Fibroblast of gingiva (primary cell): ENCODE data around the gene STX16.

Experiments used
- DNase-seq: peaks from one replicate; pipeline ENCODE4 v3.0.0-alpha.2; 2011; ENCODE audit warnings: low read depth

The STX16 gene

DNA sequence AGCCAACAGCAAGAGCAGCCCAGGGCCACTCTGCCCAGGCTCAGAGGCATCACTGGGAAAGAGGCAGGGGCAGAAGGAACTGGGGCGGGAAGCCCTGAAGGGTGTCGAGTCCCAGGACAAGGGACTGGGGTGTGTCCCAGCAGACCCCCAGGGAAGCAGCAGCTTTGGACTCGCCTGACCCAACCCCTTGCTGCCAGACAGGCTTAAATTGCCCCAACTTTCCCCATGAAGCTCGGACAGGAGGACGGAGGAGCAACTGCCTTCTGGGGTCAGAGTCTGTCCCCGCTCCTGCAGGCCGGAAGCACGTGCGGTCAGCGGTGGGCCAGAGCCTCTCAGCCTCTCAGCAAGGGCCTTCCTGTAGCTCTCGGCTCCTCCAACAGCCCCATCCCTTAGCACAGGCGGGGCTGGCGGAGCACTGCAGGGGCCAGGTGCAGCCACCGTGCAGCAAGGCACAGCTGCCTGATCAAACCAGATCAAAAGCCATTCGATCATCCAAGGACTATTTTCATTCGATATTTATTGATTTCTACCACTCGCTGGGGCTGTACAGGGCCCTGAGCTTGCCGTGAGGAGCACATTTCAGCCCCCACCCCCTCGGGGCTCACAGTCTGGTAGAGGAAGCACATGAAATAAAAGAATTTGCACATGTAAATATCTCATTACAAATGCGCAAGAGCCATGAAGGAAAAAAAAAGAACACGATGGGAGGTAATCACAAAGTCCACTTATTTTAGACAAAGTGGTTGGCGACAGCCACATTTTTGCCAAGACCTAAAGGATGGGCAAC is 31.8 kb upstream of the STX16 start:
- no peak for DNase-seq

DNA sequence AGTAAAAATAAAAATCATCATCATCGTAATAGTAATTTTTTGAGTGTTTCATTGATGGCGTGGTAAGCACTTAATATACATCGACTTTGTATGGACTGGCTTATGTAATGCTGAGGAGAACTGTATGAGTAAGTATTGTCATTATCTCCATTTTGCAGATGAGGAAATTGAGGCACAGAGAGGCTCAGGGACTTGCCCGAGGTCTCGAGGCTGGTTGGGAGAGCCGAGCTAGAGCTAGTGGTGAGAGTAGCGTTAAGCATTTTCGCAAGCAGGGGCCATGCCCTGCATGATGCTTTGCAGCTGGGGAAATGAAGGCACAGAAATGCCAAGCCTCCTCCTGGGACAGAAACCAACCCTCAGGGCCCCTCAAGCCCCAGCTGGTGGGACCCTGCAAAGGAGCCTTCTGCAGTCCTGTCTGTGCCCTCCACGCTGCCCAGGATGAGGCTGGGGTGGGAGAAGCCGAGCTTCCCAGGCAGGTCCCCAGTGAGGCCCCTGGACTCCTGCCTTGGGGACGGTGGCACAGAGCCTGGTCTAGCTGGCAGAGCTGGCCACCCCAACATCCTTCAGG is 31.1 kb upstream of the STX16 start:
- no peak for DNase-seq

DNA sequence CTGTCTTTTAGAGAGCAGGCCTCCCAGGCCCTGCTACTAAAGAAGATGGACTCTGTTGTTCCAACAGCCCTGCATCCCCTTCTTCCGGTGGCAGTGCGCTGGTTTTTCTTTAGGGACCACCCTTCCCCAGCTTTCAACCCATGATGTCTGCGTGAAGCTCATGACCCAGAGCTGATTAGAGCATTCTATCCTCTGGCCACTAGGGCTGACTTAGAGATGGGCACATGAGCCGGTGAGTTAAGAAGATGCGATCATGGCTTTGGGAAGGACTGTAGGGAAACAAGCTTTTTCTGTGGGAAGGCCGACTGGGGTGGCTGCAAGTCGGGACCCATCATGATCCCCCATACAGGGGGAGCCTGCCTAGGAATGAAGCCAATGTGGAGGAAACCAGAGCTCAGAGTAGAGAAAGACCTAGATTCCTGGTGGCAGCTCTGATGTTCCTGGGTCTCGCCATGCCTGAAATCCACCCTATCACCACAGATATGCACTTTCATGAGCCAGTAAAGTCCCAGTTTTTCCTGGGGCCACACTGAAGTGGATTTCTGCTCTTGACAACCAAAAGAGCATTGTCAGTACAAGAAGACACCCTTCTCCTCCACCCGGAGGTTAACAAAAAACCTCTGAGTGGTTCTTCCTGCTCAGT is 29.1 kb upstream of the STX16 start:
- DNase-seq, result no peak

DNA sequence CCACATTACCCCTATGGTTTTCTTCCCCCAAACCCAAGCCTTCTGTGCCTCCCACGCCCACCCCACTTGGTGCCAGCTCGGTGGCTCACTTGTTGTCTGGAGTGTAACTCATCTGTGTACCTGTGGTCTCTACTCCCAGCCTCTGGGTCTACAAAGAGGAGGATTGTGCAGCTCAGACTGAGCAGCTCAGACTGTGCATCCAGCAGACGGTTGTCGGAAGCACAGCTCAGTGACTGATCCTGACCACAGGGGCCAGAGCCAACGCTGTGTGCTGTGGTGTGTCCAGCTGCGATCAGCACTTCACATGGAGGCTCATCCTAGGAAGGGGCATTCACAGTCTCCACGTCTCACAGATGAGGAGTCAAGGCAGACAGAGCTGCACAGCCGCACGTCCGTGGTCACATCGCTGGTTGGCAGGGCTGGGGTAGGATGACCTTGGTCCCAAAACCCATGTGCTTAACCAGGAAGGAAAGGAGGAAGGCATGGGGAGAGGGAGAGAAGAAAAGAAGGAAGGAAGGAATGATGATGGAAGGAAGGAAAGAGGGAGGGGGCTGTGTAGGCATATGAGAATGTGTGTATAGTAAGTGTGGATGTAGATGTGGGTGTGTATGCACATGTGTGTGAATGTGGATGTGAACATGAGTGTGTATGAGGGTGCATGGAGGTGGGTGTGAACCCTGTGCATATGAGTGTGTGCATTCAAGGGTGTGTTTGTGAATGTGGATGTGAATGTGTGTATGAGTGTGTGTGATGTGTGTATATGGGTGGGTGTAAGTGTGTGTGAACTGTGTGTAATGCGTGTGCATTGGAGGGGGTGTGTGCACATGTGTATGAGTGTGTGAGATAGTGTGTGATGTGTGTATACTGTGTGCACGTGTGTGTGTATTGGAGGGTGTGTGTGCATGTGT is 28.2 kb upstream of the STX16 start:
- DNase-seq, result no peak

DNA sequence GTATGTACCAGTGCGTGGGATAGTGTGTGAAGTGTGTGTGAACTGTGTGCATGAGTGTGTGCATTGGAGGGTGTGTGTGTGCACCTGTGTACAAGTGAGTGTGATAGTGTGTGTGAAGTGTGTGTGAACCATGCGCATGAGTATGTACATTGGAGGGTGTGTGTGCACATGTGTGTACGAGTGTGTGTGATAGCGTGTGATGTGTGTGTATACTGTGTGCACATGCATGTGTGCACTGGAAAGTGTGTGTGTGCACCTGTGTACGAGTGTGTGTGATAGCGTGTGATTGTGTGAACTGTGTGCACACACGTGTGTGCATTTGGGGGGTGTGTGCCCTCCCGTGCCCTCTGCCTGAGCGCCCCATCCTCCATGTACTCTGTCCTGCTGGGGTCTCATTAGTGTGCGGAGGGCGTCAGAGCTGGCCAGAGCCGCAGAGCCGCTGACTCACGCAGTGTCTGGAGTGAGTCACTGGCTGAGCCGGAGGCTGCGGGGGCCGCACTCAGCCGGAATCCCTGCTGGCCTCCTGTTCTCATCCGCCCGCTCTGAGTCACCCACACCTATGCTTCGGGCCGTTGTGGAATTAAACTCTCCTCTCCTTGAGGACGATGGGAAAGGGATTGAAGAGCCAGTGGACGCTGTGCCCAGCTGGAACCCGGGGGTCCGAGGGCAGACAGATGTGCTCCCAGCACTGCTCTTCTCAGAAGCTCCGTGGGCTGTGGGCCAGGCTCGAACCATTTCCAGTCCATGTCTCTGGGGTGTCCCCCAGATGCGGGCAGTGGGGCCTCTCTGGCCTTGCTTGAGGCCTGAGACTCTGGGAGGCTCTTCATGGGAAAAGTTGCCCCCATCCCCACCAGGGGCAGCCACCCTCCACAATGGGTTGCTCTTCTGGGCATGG is 27.3 kb upstream of the STX16 start:
- DNase-seq, result peak; percentile 69

DNA sequence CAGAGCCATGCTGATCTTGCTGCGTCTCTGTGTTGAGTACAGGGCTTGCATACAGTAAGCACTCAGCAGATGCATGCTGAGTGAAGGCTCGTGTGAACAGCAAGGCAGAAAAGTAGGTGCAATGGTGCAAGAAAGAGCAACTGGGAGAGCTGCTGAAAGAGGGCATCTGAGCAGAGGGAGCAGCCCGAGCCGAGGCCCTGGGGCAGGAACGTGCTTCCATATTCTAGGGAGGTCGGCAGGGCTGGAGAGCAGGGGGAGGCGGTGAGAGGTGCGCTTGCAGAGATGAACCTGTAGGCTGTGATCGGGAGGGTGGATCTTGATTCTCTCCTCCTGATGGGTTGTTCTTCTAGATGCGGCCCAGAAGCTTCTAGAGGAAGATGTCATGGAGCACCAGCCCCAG is 26.4 kb upstream of the STX16 start:
- DNase-seq, result no peak

DNA sequence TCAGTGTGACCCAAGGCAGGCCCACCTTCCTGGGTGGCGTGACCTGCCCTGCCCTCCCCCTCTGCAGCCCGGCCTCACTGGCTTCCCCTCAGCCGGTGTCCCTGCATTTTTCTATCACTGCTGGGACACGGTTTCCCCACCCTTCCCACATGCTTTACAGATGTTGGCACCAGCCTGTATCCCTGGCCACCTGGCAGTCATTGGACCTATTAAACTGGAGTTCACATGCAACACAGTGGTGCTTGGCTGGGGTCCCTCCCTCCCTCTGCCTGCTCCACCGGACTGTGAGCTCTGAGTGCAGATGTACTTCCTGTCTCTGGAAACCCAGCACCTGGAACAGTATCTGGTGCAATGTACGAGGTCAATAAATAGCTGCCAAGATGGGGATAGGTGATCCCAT is 25.5 kb upstream of the STX16 start:
- DNase-seq, result no peak

DNA sequence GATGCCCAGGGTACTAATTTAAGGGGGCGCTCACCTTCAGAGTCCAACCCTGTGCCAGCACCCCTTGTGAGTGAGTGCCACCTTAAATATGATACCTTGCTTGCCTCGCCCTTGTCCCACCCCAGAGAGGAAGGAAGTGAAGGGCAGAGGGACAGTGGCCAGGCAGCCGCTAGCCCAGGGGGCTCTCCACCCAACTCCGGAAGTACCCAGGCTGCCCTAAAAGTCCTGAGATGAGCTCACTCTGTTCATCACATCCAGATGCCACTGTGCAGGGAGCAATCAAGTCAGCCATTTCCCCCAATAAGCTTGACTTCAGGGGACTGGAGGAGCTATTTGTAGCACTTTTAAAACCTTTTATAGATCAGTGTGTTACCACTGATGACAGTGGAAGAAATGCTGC is 25.0 kb upstream of the STX16 start:
- no peak for DNase-seq

DNA sequence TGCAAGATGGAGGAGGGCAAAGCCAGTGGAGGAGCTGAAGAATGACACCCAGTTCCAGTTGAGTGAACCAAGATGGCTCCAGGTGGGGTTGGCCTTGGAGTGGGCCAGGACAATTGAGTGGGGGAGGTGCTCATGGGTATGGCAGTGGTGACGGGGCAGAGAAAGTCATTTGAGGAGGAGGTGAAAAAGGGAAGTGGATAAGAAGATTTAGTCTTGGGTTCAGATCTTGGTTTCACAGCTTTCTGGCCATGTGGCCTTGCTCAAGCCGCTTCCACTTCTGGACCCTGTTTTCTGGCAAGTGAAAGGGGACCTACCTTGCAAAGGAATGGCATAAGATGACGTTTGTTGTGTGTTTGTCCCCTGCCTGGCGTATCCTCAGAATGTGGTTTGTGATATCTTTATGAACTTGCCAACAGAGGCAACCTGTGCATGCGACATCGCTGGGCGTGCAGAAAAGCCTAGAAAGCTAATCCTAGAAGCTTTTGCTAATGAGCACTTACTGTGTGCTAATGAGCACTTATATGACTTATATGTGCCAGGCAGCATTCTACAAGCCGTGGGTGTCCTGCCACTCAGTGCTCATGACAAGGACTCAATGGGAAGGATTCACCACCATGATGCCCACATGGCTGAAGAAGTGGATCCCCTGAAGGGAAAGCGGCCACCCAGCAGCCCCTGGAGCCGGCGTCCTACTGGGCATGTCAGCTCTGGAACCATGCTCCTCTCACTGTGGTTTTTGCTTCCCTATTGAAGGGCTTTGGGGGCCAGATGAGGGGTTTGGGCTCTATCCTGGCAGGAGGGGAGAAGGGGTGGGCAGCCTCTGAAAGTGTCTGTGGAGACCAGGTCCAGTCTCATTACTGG is 23.6 kb upstream of the STX16 start:
- no peak for DNase-seq

DNA sequence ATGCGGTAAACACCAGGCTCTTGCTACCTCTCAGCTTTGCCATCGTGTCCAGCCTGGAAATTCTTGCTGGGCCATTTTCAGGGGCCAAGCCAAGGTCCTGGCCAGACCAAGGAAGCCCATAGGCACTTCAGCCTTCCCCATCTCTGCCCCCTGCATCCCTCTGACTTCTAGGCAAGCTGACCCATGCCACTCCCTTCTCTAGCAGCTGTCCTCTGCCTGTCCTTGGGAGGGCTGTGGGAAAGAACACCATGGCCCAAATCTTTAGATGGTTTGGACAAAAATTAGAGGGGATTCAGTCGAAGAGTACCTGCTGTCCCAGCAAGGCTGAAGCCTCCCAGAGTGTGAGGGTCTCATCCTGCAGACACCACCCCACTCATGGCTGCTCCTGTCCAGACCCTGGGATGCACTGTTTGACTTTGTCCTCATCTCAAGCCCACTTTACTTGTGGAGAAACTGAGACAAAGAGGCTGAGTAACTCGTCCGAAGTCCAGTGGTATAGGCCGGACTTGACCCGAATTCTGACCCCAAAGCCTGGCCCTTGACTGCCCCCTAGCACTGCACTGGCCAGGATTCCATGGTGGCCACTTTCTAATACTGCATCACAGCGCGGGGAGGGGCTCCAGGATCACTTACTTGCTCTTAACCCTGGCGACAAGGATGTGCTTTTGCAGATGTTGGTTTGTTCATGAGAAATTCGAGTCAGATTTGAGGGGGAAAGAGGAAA is 22.4 kb upstream of the STX16 start:
- no peak for DNase-seq

DNA sequence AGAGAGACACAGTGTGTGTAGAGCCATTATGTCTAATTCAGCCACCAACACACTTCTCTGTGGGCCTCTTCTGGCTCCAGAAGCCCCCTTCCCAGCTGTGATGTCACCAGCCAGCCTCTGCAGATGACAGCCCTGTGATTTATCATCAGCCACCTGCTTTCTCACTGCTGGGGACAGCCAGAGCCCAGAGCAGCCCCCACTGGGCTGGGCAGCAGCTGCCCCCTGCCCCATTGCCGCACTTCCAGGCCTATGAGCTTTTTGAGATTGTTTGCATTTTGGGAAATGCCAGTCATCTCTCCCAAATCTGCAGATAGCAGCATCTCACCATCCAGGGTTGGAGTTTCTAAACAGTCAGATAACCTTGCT is 21.9 kb upstream of the STX16 start:
- no peak for DNase-seq

DNA sequence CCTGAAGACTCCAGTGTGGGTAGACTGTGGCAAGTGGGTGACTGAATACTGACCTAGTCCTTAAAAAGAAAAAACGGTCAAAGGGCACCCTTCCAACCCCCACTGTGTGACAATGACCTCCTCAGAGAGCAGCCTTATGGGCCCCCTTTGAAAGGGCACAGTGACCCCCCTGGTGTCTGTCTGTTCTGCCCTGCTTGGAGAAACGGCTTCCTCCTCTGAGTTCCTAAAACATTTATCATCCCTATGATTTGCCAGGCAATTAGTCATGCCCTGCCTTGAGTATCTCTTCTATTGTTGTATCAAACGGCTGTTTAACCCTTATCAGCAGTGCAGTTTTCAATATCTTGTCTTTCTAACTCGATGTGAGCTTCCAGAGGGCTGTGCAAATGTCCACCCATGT is 21.0 kb upstream of the STX16 start:
- peak; percentile 24 for DNase-seq

DNA sequence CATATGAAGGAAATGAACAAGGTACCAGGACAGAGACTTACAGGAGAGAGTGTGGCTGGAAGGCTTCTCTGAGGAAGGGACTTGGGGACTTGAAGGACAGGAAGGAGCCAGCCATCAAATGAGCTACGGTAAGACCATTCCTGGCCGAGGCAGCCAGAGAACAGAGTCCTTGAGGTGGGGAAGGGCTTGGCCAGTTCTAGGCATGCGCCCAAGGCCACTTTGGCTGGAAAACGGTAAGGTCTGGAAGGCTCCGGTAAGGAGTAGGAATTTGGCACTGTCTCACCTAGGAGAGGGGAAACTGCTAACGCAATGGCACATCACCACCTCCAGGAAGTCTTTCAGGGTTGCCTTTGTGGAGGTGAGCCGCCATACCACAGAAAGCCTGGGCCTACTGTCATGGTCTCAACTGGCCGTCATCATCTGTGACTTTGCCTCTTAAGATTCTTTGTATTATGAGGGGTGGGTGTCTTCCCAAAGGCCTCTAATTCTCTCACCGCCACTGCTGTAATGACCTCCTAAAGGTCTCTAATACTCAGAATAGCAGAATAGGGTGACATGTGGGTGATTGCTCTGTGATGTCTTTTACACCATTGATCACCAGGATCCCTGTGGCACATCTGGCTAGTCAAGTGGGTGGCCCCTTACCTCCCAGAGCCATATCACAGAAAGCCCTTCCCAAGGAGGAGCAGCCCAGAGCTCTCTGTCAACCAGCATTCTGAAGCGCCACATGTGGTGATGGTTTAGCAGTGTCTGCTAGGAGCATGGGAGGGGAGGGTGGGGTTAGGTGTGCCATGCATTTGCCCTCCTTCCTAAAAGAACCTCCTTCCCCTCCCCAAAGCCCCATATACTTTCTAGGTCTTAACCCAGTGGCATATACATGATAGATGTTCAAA is 17.7 kb upstream of the STX16 start:
- DNase-seq, result no peak

DNA sequence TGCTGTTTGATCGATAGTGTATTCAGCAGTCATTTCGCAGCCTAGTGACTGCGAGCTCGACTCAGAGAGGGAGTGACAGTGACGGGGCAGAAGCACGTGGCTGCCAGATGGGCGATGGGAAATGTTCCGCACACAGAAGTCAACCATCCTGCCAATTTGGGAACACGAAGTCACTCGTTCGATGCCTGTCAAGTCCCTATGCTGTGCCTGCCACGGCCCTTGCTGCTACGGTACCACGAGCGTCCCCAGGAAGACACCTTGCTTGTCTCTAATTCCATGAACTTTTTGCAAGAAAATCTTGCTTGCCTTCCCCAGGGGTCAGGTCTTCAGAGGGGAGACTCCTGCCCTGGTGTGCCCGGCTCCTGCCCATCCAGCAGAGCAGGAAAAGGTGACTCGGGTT is 17.0 kb upstream of the STX16 start:
- DNase-seq, result no peak

DNA sequence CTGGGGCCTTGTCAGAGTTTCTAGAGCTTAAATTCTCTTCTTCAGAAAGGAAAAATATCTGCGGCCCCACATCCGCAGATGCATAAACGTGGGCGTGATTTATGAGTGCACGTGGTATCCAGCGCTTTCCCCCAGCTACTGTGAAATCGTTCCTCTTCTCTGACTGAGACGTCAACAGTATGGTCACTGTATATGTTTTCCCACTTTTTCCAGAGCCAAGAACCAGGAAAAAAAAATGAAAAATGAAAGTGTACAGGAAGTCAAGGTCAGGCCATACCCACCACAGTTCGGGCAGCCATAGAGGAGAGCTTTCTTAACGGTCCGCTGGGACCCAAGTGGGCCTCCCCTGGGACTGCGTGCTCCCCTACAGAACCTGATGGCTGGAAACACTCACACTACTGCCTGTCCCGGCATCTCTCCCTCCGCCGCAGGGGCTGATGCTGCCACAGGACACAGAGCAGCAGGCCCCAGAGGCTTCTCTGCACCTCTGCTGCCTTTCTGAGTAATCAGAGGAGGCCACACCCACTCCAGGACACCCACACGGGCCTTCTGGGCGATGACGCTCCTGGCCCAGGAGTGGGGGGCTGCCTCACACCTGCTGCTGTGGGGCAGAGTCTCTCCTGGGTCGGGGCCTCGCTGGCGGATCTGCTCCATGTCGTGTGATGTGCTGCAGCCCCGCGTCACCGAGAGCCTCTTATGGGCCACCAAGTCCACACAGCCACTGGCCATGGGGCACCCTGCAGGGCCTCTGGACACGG is 16.4 kb upstream of the STX16 start:
- DNase-seq, result no peak

DNA sequence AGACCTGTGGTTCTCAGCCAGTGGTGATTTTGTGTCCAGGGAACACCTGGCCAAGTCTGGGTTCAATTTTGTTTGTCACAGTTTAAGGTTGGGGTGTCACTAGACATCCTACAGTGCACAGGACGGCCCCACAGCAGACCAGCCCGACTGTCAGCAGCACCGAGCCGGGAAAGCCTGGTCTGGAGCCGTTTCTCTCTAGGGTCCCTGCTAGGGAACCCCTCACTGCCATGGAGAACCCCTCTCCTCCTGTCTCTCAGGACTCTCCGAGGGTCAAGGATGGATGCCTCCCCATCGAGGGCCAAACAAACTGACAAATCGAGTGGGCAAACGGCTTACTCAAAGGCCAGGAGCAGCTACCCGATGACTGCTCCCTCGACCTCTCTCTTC is 15.8 kb upstream of the STX16 start:
- no peak for DNase-seq

DNA sequence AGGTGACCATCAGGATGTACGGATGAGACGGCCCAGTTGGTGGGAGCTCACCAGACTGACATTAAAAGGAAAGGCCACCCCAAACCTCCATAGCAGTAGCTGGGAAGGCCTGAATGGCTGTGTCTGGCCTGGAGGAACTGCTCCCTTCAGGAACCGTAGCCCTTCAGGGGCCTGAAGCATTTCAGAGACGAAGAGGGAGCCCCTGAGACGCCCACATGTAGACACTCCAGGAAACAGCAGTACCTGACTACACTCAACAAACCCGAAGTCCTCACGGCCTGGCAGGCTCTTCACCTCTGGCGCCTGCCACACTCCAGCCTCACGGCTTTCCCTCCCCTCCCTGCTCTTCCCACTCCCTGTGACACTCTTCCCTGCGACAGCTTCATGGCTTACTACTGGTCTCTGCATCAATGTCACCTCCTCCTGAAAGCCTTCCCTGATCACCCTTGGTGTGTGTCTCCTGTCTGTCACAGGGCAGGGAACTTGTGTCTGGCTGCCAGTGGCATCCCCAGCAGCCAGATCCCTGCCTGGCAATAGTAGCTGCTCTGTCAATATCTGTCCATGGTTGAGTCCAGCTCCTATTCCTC is 14.6 kb upstream of the STX16 start:
- DNase-seq, result no peak

DNA sequence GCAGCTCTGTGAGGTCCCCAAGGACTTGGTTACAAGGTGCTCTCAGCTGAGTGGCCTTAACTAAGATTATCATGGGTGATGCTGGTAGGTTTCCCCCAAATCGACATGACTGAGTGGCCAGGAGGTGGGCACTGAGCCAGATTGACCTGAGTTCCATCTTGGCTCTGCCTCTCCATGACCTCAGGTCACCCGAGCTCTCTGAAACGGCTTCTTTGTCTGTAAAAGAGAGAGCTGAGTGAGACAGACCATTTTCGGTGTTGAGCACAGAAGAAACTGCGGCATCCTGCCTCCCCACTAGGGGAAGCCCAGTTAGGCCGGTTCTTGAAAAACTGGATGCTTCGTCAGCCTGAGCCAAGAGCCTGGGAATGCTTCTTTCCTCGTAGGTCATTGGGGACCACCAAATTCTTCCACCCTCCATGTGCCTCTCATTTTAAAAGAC is 14.1 kb upstream of the STX16 start:
- DNase-seq, result no peak
